Measurements from ENCODE around the gene TERT. TPM values are rescaled to one million over a fixed set of nuclear protein-coding genes. Genes with fewer than 3 reads are reported as not detected.

The TERT gene
- total and polyA plus RNA-seq, 2 of the 13 experiments (the other 11 are each of a cell fraction or from before 2014, with no cell fraction given), result 4.3 to 5.9 TPM

GRCh38 chr5:1232780-1233179, 62.1 kb downstream of the TERT start (continued):
- peak; percentile 61 for TF ChIP-seq CTCF (CRISPR knock-in tag; IDR thresholded peaks at IDR 0.05)
- no peak for TF ChIP-seq ZNF570 (CRISPR knock-in tag; IDR thresholded peaks at IDR 0.05; ENCODE audit: borderline replicate concordance)
- no peak for TF ChIP-seq ZNF354B (CRISPR knock-in tag; IDR thresholded peaks at IDR 0.05)
- TF ChIP-seq PHF5A (CRISPR knock-in tag; IDR thresholded peaks at IDR 0.05; ENCODE audit: low read depth, unreplicated experiment), result no peak
- no peak for TF ChIP-seq ZNF510 (CRISPR knock-in tag; IDR thresholded peaks at IDR 0.05; ENCODE audit: low read depth)
- no peak for TF ChIP-seq BRD4 (CRISPR knock-in tag; IDR thresholded peaks at IDR 0.05)
- TF ChIP-seq MNT (IDR thresholded peaks at IDR 0.05), result peak; percentile 62
- TF ChIP-seq ZNF367 (CRISPR knock-in tag; IDR thresholded peaks at IDR 0.05; ENCODE audit: borderline replicate concordance), result no peak
- TF ChIP-seq, protein P1, sequence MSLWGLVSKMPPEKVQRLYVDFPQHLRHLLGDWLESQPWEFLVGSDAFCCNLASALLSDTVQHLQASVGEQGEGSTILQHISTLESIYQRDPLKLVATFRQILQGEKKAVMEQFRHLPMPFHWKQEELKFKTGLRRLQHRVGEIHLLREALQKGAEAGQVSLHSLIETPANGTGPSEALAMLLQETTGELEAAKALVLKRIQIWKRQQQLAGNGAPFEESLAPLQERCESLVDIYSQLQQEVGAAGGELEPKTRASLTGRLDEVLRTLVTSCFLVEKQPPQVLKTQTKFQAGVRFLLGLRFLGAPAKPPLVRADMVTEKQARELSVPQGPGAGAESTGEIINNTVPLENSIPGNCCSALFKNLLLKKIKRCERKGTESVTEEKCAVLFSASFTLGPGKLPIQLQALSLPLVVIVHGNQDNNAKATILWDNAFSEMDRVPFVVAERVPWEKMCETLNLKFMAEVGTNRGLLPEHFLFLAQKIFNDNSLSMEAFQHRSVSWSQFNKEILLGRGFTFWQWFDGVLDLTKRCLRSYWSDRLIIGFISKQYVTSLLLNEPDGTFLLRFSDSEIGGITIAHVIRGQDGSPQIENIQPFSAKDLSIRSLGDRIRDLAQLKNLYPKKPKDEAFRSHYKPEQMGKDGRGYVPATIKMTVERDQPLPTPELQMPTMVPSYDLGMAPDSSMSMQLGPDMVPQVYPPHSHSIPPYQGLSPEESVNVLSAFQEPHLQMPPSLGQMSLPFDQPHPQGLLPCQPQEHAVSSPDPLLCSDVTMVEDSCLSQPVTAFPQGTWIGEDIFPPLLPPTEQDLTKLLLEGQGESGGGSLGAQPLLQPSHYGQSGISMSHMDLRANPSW (CRISPR knock-in tag; IDR thresholded peaks at IDR 0.05; ENCODE audit: borderline replicate concordance), result no peak
- TF ChIP-seq STAG1 (CRISPR knock-in tag; IDR thresholded peaks at IDR 0.05), result peak; percentile 51
- TF ChIP-seq NR2F2 (IDR thresholded peaks at IDR 0.05; ENCODE audit: borderline replicate concordance, low read depth), result no peak
- no peak for TF ChIP-seq SRF (IDR thresholded peaks at IDR 0.05; ENCODE audit: low read depth, low read length)
- TF ChIP-seq KLF11 (CRISPR knock-in tag; IDR thresholded peaks at IDR 0.05), result no peak
- no peak for TF ChIP-seq ZFP90 (CRISPR knock-in tag; IDR thresholded peaks at IDR 0.05; ENCODE audit: borderline replicate concordance)

Data from HepG2 (cell line).